Dedifferentiated amniotic fluid mesenchymal stem cell (primary cell): ENCODE measurements around the gene EML4.

Experiments used
- DNase-seq: peaks from one replicate; pipeline ENCODE4 v3.0.0-alpha.2; 2016; ENCODE audit errors: extremely low spot score

Gene EML4

GRCh38 chr2:42137125-42137841 lies 31.9 kb upstream of the EML4 start:
- no peak for DNase-seq

- peak; percentile 94 for DNase-seq
Observed at GRCh38 chr2:42138163-42139015, 30.8 kb upstream of the EML4 start.

DNA sequence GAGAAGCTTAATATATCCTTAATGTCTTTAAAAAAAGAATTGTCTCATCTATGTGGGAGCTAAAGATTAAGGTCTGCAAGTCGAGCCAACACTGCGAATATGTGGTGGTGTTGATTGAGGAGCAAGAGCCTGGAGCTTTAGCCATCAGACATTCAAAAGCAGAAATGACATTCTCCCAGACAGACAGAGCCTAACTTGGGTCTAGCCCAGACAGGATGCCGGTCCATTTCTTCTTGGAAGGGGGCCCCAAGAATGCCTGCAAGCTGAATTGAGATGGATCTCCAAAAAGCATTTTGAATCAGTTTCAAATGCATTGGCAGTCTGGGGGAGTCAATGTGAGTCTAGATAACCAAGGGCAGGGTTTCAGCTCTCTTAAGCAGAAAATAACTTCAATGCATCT lies 30.1 kb upstream of the EML4 start:
- no peak for DNase-seq

GRCh38 chr2:42140496-42140895 lies 28.7 kb upstream of the EML4 start:
- no peak for DNase-seq

- DNase-seq = peak; percentile 81
Observed at GRCh38 chr2:42141687-42142546, 27.2 kb upstream of the EML4 start.

DNA sequence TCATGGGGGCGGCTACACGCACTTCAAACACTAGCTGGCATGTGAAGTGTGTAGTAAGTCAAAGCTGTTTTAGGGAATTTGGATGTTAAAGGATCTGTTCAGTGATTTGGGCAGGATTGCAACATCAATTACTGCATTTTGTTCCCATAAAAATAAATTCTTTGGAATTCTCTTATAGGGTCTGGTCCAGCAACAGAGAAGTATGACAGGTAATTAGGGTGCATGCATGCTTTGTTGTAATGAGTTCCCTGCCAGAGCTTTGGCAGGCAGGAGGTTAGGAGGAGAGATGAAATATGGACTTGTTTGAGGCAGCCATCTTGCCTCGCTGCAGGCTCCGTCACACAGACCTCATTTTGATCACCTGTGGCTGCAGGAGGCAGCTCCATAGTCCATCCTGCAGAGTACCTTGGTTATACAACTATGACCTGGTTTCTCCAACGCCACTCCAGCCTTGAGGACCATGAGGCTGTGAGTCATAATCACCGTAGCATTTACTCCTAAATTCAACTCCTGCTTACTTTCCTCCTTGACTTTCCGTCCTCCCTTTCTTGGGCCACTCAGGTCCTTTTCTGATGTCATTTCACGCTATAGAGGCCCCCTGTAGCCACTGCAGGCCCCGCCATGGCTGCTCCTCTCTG lies 26.5 kb upstream of the EML4 start:
- no peak for DNase-seq

DNA sequence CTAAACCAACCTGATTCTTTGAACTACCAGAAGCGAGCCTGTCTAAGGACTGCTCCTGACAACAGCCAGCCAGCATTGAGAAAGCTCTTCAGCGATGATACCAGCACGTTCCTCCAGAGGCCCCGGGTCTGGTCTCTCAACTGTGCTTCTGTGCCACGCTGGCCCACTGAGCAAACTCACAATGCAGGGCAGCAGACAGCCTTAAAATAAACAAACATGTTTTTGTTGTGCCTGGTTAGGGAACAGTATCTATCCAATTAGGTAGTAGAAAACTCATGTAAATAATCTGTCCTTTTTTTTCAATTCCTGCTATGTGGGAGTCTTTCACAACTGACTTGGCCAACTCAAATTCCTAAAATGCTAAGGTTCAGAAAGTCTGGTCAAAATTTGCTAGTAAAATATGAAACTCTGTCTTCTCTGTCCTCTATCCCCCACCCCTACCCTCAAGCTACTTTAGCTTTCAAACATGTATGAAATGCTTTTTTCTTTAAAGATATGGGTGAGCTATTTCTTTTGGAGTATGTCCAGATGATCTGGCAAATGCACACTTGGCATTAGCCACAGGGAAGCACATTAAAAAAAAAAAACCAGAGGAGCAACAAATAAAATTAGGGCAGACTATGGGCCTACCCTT lies 21.4 kb upstream of the EML4 start:
- peak; percentile 91 for DNase-seq

GRCh38 chr2:42150159-42150558 lies 19.0 kb upstream of the EML4 start:
- DNase-seq = no peak

DNA sequence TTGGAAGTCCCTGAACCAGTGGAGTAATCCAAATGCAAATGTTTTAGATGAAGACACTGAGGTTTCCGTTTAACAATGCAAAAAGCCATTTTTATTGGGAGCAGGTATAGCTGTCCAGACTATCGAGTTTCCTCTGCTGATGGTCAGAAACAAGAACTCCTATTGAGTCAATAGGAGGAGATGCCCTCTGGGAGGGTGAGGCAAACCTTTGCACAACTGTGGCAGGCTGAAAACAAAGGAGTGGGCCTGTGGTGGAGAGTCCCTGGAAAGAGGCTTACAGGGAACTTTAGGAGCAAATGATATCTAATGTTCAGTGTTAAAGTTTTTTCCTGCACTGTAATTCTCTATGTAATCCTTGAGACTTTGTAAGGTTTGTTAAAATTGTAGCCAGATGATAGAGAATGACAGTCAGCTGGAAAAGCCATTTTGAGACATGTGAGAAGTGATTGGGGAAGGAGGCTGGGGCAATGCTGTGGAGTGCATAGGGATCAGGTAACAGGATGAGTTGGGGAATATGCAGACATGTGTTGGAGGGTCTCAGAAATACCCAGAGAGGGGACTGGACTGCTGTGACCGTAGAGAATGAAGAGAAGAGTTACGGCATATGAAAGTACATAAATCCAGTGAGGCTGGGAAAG lies 15.1 kb upstream of the EML4 start:
- no peak for DNase-seq

- no peak for DNase-seq
Observed at GRCh38 chr2:42156721-42157120, 12.4 kb upstream of the EML4 start.

DNA sequence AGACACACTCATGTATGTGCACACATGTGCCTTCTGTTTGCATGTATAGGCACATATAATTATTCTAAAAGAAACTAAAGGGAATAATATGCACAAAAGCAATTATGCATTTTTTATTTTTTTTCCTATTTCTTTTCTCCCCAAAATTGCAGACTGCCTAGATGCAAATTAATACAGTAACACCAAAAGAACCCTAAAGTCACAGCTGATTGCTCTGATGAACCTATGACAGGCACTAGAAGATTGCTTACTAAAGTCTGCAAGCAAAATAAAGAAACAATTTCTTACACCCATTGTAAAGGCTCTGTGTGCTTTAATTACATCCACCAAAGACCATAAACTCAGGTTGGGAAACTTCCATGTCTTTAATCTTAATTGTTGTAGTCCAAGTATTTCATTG lies 7.7 kb upstream of the EML4 start:
- DNase-seq = no peak

DNA sequence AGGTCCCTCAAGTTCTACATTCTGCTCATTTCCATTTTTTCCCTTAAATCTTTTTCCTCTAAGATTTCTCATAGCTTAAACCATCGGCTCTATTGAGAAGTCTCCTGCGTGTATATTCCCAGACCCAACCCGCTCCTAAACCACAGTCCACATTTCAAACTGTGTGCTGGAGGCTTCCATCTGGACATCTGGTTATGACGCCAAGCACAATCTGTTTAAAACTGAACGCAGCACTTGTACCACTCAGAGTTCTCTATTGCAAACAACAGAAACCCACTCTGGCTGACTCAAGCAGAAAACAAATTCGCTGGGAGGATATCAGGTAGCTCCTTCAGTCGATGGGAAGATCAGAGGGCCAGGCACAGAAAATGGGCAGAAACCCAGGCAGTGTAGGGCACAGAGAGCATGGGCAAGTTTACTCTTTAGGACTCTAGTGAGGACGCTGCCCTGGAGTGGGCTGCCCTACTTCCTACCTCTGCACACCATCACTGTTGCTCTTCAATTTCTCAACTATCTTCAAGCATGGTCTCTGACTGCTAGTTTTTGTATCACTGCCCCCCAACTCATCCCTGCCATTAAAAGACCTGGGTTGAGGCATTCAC lies 5.6 kb upstream of the EML4 start:
- no peak for DNase-seq

DNA sequence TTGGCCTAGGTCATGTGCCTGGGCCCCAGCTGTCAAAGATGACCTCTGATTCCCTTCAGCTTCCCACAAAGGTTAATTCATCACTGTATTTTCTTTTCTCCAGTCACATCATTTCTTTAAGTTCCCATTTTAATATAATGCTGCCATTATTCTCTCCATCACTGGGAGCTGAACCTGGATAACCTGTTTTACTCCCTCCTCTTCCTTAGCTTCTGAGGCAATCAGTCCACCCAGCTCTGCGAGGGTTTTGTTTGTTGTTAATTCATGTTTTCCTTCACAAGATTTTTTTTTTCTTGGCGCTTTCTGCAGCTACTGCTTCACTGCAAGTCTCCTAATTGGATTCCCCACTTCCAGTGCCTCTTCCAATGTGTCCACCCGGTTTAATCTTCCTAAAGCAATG lies 5.1 kb upstream of the EML4 start:
- DNase-seq = no peak

DNA sequence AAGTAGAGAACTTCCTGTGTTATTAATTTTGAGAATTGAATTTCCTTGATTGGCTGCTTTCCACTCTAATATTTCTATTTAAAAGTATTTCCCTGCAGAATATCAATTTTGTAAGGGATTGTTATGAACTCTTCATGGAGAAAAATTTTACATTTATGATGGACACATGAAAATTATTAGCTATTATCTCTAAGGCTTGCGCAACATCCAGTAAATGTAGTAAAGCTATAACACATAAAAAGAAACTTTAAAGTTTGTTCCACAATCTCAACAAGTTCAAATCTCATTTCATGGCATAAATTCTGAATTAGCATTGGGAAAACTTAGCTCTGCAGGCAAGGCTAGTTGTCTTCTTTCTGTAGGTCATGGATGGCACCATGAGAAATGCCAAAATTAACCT lies 4.2 kb upstream of the EML4 start:
- DNase-seq = no peak

- no peak for DNase-seq
Observed at GRCh38 chr2:42167458-42167857, 1.7 kb upstream of the EML4 start.

GRCh38 chr2:42168459-42169099 lies 574 bp upstream of the EML4 start:
- DNase-seq = no peak

GRCh38 chr2:42169874-42170521 lies 845 bp downstream of the EML4 start:
- DNase-seq = no peak

DNA sequence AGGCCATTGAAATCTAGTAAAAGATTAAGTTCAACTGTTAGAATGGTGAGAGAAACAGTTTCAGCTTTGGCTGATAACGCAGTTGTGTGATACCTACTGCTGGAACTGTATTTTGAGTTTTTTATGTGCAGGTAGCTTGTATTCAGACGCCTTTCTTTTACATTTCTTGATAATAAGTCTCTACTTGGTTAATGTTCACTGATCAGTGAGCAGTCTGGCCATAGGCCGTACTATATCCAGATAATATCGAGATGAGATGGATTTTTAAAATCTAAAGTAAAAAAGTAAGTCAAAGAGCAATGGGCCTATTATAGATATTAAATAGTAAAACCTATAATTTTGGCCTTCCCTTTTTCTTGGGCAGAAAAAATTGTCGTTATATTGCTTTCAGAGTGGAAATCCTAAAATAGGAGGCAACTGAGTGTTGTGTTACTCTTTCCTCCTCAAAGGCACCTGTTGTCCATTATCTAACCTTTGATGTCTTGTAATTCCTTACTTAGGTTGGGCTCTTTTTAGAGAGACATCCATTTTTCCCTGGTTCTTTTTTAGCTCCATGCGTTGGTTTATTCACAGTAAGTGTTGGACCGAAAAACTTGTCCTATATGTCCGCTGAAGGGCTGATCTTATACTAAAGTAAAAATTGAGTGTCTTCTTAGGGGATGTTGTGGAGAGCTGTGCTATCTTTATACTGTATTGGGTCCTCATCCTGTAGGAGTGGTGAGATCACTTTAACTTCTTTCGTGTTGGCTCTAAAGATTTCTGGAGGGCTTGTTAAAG lies 1.7 kb downstream of the EML4 start:
- no peak for DNase-seq
